AG08395 (cell line): ENCODE results near the gene MINK1.
"Not testable (repeated sequence)": the region's sequence is repeated elsewhere in the genome, so short reads cannot be mapped to it uniquely, and the experiment has no call there.

Experiments used
- DNase-seq: peaks from one replicate; pipeline ENCODE4 v3.0.0; 2012; ENCODE audit warnings: mixed read lengths, low spot score

Gene MINK1

GRCh38 chr17:4811471-4811870, 21.7 kb upstream of the MINK1 start:
- DNase-seq = no peak

- DNase-seq = no peak
Measured at GRCh38 chr17:4812690-4813089, 20.4 kb upstream of the MINK1 start.

- DNase-seq = no peak
Measured at GRCh38 chr17:4815043-4815675, 18.0 kb upstream of the MINK1 start.

GRCh38 chr17:4816826-4817225, 16.3 kb upstream of the MINK1 start:
- no peak for DNase-seq

GRCh38 chr17:4818276-4818675, 14.9 kb upstream of the MINK1 start:
- no peak for DNase-seq

GRCh38 chr17:4822835-4823234, 10.3 kb upstream of the MINK1 start:
- no peak for DNase-seq

- DNase-seq = no peak
Measured at GRCh38 chr17:4823373-4824089, 9.6 kb upstream of the MINK1 start.

- DNase-seq = no peak
Measured at GRCh38 chr17:4827399-4827798, 5.7 kb upstream of the MINK1 start.

- DNase-seq = not testable (repeated sequence)
Measured at GRCh38 chr17:4832829-4833177, 337 bp upstream of the MINK1 start.

- DNase-seq = peak; percentile 17
Measured at GRCh38 chr17:4833941-4834680, 971 bp downstream of the MINK1 start.

- DNase-seq = no peak
Measured at GRCh38 chr17:4834681-4835020, 1.5 kb downstream of the MINK1 start.

- DNase-seq = no peak
Measured at GRCh38 chr17:4836221-4836620, 3.1 kb downstream of the MINK1 start.

GRCh38 chr17:4837471-4838308, 4.5 kb downstream of the MINK1 start:
- no peak for DNase-seq

- DNase-seq = no peak
Measured at GRCh38 chr17:4838309-4838785, 5.2 kb downstream of the MINK1 start.

GRCh38 chr17:4839221-4839620, 6.1 kb downstream of the MINK1 start:
- no peak for DNase-seq

GRCh38 chr17:4839965-4840892, 7.1 kb downstream of the MINK1 start:
- DNase-seq = no peak

GRCh38 chr17:4840893-4841242, 7.7 kb downstream of the MINK1 start:
- no peak for DNase-seq

GRCh38 chr17:4842376-4842775, 9.2 kb downstream of the MINK1 start:
- DNase-seq = no peak

- no peak for DNase-seq
Measured at GRCh38 chr17:4843321-4844000, 10.3 kb downstream of the MINK1 start.

GRCh38 chr17:4845118-4845517, 12.0 kb downstream of the MINK1 start:
- no peak for DNase-seq
